ENCODE measurements around the gene B4GALNT2.
"Not testable (repeated sequence)": the region's sequence is repeated elsewhere in the genome, so short reads cannot be mapped to it uniquely, and the experiment has no call there.

The B4GALNT2 gene

DNA sequence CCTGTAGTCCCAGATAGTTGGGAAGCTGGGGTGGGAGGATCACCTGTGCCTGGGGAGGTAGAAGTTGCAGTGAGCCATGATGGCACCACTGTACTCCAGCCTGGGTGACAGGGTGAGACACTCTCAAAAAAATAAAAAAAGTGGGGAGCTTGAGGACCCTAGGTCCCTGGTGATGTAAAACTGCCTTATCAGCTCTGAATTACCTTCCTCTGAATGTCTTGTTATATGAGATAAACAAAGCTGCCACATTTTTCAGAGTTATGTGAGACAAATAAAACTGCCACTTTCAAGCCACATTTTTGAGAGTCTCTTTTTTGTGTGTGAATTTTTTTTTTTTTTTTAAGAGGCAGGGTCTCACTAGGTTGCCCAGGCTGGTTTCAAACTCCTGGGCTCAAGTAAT is 32.0 kb upstream of the B4GALNT2 start:
- no peak overlapping the region for H3K4me2 ChIP-seq (ENCODE audit: low read length)
- no peak overlapping the region for H3K4ac ChIP-seq (ENCODE audit: low read depth, low read length)
- no peak overlapping the region for H3K18ac ChIP-seq (ENCODE audit: low read length)
- no peak overlapping the region for H3K27ac ChIP-seq (ENCODE audit: low read depth, low read length)
- no peak overlapping the region for H3K9ac ChIP-seq (ENCODE audit: low read length)
- H4K12ac ChIP-seq (ENCODE audit: low read depth, low read length): no peak overlapping the region
- H2AFZ ChIP-seq (ENCODE audit: insufficient read depth, low read length, poor library complexity): no peak overlapping the region
- H2BK120ac ChIP-seq (ENCODE audit: insufficient read depth, low read length, poor library complexity): no peak overlapping the region
- H3K79me1 ChIP-seq (ENCODE audit: low read length): no peaks in the 10 kb centered on the region
- peaks cover 0 to 8% of the 10 kb centered on the region in 2 experiments for H3K4me1 ChIP-seq (ENCODE audit: control insufficient read depth in 1 of 2, insufficient read depth in 2 of 2, low read length in 2 of 2)
- H2AK5ac ChIP-seq (ENCODE audit: low read length): no peak overlapping the region
- no peaks in the 10 kb centered on the region for H3K79me2 ChIP-seq (ENCODE audit: control insufficient read depth, insufficient read depth, low read length, poor library complexity)
- H2BK12ac ChIP-seq (ENCODE audit: low read length): no peak overlapping the region
- H2BK5ac ChIP-seq (ENCODE audit: low read depth, low read length, poor library complexity): no peak overlapping the region
- no peak overlapping the region for H4K8ac ChIP-seq (ENCODE audit: low read depth, low read length)
- H3K14ac ChIP-seq (ENCODE audit: low read length): no peak overlapping the region
- H4K91ac ChIP-seq (ENCODE audit: low read depth, low read length): no peak overlapping the region
- H3K4me3 ChIP-seq (ENCODE audit: low read depth, low read length): no peak overlapping the region
- DNase-seq: no peak
- H3K23ac ChIP-seq (ENCODE audit: low read length): no peak overlapping the region
- no peaks in the 10 kb centered on the region for H3K36me3 ChIP-seq (ENCODE audit: control insufficient read depth in 1 of 2, insufficient read depth in 2 of 2, low read length in 2 of 2)
- H3K9me3 ChIP-seq (ENCODE audit: insufficient read depth, low read depth, low read length): no peaks in the 10 kb centered on the region
- H3K27me3 ChIP-seq (ENCODE audit: insufficient read depth, low read length): no peaks in the 10 kb centered on the region

DNA sequence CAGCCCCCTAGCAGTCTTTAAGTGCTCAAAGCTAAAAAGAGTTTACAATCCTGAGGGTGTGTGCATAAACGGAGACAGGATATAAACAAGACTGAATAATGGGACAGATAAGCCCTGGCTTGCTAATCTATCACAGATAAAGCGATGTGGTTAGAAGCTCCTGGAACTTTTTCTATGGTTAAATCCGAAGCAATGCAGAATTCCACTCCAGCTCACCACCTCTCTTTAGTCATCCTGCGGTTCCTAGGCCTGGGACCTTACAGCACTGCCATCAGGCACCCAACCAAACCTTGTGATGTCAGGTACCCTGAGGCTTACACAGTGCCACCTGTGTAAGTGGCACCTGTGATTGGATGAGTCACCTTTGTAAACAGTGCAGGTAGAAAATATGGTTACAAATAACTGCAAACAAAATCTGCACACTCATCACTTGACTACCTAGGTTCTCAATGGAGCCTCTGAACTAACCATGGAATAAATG is 31.5 kb upstream of the B4GALNT2 start:
- no peak overlapping the region for H4K12ac ChIP-seq (ENCODE audit: low read depth, low read length)
- no CpG with 5 or more reads among the region's 4 CpGs for WGBS (ENCODE audit: extremely low coverage, insufficient coverage, insufficient read length)
- no peaks in the 10 kb centered on the region for H3K79me2 ChIP-seq (ENCODE audit: control insufficient read depth, insufficient read depth, low read length, poor library complexity)
- H4K8ac ChIP-seq (ENCODE audit: low read depth, low read length): no peak overlapping the region
- H3K9ac ChIP-seq (ENCODE audit: low read length): no peak overlapping the region
- H3K9me3 ChIP-seq (ENCODE audit: insufficient read depth, low read depth, low read length): no peaks in the 10 kb centered on the region
- DNase-seq: peak; percentile 19 to 29
- H3K27me3 ChIP-seq (ENCODE audit: insufficient read depth, low read length): no peaks in the 10 kb centered on the region
- peaks cover 0 to 11% of the 10 kb centered on the region in 2 experiments for H3K4me1 ChIP-seq (ENCODE audit: control insufficient read depth in 1 of 2, insufficient read depth in 2 of 2, low read length in 2 of 2)
- H3K4me2 ChIP-seq (ENCODE audit: low read length): no peak overlapping the region
- no peaks in the 10 kb centered on the region for H3K79me1 ChIP-seq (ENCODE audit: low read length)
- H3K27ac ChIP-seq (ENCODE audit: low read depth, low read length): no peak overlapping the region
- H2BK5ac ChIP-seq (ENCODE audit: low read depth, low read length, poor library complexity): no peak overlapping the region
- H2AFZ ChIP-seq (ENCODE audit: insufficient read depth, low read length, poor library complexity): no peak overlapping the region
- no peak overlapping the region for H2BK12ac ChIP-seq (ENCODE audit: low read length)
- H4K91ac ChIP-seq (ENCODE audit: low read depth, low read length): no peak overlapping the region
- H2AK5ac ChIP-seq (ENCODE audit: low read length): no peak overlapping the region
- H2BK120ac ChIP-seq (ENCODE audit: insufficient read depth, low read length, poor library complexity): no peak overlapping the region
- H3K36me3 ChIP-seq (ENCODE audit: control insufficient read depth in 1 of 2, insufficient read depth in 2 of 2, low read length in 2 of 2): no peaks in the 10 kb centered on the region
- H3K18ac ChIP-seq (ENCODE audit: low read length): no peak overlapping the region
- H3K14ac ChIP-seq (ENCODE audit: low read length): no peak overlapping the region
- H3K4ac ChIP-seq (ENCODE audit: low read depth, low read length): no peak overlapping the region
- no peak overlapping the region for H3K23ac ChIP-seq (ENCODE audit: low read length)
- H3K4me3 ChIP-seq (ENCODE audit: low read depth, low read length): no peak overlapping the region

GRCh38 chr17:49103360-49103759 is 29.2 kb upstream of the B4GALNT2 start:
- not testable (repeated sequence) for H3K4me3 ChIP-seq (ENCODE audit: low read depth, low read length); H3K27me3 ChIP-seq (ENCODE audit: insufficient read depth, low read length); H3K4me2 ChIP-seq (ENCODE audit: low read length); H2BK120ac ChIP-seq (ENCODE audit: insufficient read depth, low read length, poor library complexity); H3K9me3 ChIP-seq (ENCODE audit: insufficient read depth, low read depth, low read length); H3K9ac ChIP-seq (ENCODE audit: low read length); H3K79me1 ChIP-seq (ENCODE audit: low read length); H4K12ac ChIP-seq (ENCODE audit: low read depth, low read length); H2BK5ac ChIP-seq (ENCODE audit: low read depth, low read length, poor library complexity); H3K23ac ChIP-seq (ENCODE audit: low read length); H2AK5ac ChIP-seq (ENCODE audit: low read length); H2BK12ac ChIP-seq (ENCODE audit: low read length); H4K8ac ChIP-seq (ENCODE audit: low read depth, low read length); H3K18ac ChIP-seq (ENCODE audit: low read length); H3K4ac ChIP-seq (ENCODE audit: low read depth, low read length); DNase-seq; H3K27ac ChIP-seq (ENCODE audit: low read depth, low read length); H4K91ac ChIP-seq (ENCODE audit: low read depth, low read length); H3K14ac ChIP-seq (ENCODE audit: low read length); H3K36me3 ChIP-seq (ENCODE audit: control insufficient read depth in 1 of 2, insufficient read depth in 2 of 2, low read length in 2 of 2); H2AFZ ChIP-seq (ENCODE audit: insufficient read depth, low read length, poor library complexity); H3K79me2 ChIP-seq (ENCODE audit: control insufficient read depth, insufficient read depth, low read length, poor library complexity)
- peaks cover 4 to 23% of the 10 kb centered on the region in 2 experiments for H3K4me1 ChIP-seq (ENCODE audit: control insufficient read depth in 1 of 2, insufficient read depth in 2 of 2, low read length in 2 of 2)
- no CpG with 5 or more reads among the region's 14 CpGs for WGBS (ENCODE audit: extremely low coverage, insufficient coverage, insufficient read length)

DNA sequence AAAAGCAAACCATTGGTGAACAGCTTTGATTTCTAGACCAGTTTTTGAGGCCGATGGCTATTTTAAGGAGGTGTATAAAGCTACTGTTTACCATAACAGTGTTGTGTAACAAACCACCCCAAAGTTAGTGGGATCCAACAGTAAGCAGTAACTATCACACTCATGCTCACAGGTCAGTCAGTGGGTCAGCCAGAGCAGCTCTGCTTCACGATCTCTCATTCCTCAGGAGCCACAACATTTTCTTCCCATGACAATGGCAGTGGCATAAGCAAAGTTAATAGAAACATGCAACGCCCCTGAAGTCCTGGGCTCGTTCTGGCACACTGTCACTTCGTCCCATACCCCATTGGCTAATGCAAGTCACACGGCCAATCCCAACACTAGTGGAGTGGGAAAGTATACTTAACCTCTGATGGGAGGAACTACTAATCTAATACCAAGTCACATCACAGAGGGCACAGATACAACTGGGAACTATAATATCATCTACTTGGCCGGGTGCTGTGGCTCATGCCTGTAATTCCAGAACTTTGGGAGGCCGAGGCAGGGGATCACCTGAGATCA is 28.0 kb upstream of the B4GALNT2 start:
- no peak overlapping the region for H2AK5ac ChIP-seq (ENCODE audit: low read length)
- no peak overlapping the region for H4K8ac ChIP-seq (ENCODE audit: low read depth, low read length)
- H4K91ac ChIP-seq (ENCODE audit: low read depth, low read length): no peak overlapping the region
- H2BK120ac ChIP-seq (ENCODE audit: insufficient read depth, low read length, poor library complexity): no peak overlapping the region
- no peaks in the 10 kb centered on the region for H3K36me3 ChIP-seq (ENCODE audit: control insufficient read depth in 1 of 2, insufficient read depth in 2 of 2, low read length in 2 of 2)
- no peak for DNase-seq
- H3K4me1 ChIP-seq (ENCODE audit: control insufficient read depth in 1 of 2, insufficient read depth in 2 of 2, low read length in 2 of 2): peaks cover 4 to 23% of the 10 kb centered on the region in 2 experiments
- no peaks in the 10 kb centered on the region for H3K27me3 ChIP-seq (ENCODE audit: insufficient read depth, low read length)
- no peak overlapping the region for H3K4me2 ChIP-seq (ENCODE audit: low read length)
- H3K18ac ChIP-seq (ENCODE audit: low read length): no peak overlapping the region
- H3K4me3 ChIP-seq (ENCODE audit: low read depth, low read length): no peak overlapping the region
- H3K79me2 ChIP-seq (ENCODE audit: control insufficient read depth, insufficient read depth, low read length, poor library complexity): no peaks in the 10 kb centered on the region
- no peaks in the 10 kb centered on the region for H3K9me3 ChIP-seq (ENCODE audit: insufficient read depth, low read depth, low read length)
- H3K27ac ChIP-seq (ENCODE audit: low read depth, low read length): no peak overlapping the region
- no peak overlapping the region for H2AFZ ChIP-seq (ENCODE audit: insufficient read depth, low read length, poor library complexity)
- H4K12ac ChIP-seq (ENCODE audit: low read depth, low read length): no peak overlapping the region
- H3K79me1 ChIP-seq (ENCODE audit: low read length): no peaks in the 10 kb centered on the region
- WGBS (ENCODE audit: extremely low coverage, insufficient coverage, insufficient read length): no CpG with 5 or more reads among the region's 8 CpGs
- H3K9ac ChIP-seq (ENCODE audit: low read length): no peak overlapping the region
- H3K14ac ChIP-seq (ENCODE audit: low read length): no peak overlapping the region
- H2BK12ac ChIP-seq (ENCODE audit: low read length): no peak overlapping the region
- H2BK5ac ChIP-seq (ENCODE audit: low read depth, low read length, poor library complexity): no peak overlapping the region
- H3K23ac ChIP-seq (ENCODE audit: low read length): no peak overlapping the region
- H3K4ac ChIP-seq (ENCODE audit: low read depth, low read length): no peak overlapping the region
